ENCODE measurements around the gene HEXIM2.
"Not testable (repeated sequence)": the region's sequence is repeated elsewhere in the genome, so short reads cannot be mapped to it uniquely, and the experiment has no call there.

The HEXIM2 gene

DNA sequence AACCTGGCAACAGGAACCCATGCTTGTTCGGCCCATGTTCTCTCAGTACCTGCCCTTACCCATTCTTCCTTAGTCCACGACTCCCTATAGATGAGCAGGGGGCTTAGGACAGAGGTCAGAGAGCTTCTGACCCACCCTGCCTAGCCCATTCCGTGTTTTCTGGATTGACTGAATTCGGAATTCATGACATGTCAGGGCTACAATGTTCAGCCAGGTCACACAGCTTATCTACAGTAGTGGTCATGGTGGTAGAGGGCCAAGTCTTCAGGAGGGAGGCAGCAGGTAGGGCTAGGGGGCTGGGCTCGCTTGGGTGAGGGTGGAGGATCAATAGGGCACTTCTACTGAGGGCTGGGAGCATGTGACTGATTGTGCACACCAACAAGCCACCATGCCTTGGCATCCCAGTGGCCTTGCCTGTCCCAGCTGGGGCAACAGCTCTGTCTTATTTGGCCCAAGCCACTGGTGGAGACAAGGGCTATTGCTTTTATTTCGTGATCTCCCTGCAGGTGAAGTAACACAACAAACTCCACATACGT lies 3.1 kb downstream of the HEXIM2 start:
- DNase-seq (ENCODE audit: insufficient read length, low spot score) (no peak), FAIRE-seq (no peak)

DNA sequence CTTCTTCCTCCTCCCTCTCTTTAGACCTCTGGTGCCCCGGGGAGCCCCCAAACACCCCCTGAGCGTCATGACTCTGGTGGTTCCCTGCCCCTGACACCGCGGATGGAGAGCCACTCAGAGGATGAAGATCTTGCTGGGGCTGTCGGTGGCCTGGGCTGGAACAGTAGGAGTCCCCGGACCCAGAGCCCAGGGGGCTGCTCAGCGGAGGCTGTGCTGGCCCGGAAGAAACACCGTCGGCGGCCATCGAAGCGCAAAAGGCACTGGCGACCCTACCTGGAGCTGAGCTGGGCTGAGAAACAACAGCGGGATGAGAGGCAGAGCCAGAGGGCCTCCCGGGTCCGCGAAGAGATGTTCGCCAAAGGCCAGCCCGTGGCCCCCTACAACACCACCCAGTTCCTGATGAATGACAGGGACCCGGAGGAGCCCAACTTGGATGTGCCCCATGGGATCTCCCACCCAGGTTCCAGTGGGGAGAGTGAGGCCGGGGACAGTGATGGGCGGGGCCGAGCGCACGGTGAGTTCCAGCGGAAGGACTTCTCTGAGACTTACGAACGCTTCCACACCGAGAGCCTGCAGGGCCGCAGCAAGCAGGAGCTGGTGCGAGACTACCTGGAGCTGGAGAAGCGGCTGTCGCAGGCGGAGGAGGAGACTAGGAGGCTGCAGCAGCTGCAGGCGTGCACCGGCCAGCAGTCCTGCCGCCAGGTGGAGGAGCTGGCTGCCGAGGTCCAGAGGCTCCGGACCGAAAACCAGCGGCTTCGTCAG lies 7.5 kb downstream of the HEXIM2 start:
- no peak for FAIRE-seq
- DNase-seq (ENCODE audit: insufficient read length, low spot score) = no peak

DNA sequence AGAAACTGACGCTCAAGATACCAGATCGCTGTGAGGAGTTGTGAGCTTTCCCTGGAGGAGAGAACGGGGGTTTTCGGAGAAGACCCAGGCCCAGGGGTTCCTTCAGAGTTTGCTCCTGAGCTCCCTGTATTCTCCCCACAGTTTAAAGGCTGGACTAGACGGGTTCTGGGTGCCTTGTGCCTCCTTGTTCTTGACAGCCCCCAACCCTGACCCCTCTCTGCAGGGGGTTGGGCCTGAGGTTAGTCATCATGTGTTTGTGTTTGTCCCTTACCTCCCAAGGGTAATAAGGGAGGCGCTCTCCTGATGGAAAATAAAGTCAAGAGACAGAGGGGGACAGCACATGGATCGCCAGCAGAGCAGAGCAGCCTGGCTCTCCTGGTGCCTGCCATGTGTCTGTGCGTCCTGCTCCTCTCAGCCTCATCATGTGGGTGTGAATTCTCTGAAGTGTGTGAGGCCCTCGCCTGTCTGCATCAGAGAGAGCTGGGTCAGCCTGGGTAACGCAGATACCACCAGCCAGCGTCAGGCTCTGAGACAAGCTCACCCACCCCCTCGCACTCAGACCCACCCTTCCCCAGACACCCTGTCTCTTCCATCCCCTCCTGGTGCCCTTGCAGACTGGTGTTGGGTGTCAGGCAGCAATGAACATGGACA lies 8.7 kb downstream of the HEXIM2 start:
- DNase-seq (ENCODE audit: insufficient read length, low spot score) (no peak), FAIRE-seq (no peak)

DNA sequence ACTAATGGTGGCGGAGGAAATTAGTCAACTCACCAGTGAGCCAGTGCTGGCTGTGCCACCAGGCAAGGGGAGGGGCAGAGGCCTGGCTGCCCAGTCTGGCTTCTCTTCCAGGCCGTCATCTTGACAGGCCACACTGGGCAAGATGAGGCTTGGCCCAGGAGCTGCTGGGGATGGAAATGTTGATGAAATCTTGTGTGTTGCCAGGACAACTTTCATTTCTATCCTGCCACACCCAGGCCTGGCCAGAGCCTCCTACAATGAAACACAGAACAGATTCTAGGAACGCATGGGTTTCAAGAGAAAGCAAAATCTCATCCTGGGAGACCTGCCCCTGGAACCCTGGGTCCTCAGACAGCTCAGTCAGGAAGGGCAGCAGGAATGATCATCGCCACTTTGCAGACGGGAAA lies 9.3 kb downstream of the HEXIM2 start:
- FAIRE-seq (no peak), DNase-seq (ENCODE audit: insufficient read length, low spot score) (peak; percentile 88)

DNA sequence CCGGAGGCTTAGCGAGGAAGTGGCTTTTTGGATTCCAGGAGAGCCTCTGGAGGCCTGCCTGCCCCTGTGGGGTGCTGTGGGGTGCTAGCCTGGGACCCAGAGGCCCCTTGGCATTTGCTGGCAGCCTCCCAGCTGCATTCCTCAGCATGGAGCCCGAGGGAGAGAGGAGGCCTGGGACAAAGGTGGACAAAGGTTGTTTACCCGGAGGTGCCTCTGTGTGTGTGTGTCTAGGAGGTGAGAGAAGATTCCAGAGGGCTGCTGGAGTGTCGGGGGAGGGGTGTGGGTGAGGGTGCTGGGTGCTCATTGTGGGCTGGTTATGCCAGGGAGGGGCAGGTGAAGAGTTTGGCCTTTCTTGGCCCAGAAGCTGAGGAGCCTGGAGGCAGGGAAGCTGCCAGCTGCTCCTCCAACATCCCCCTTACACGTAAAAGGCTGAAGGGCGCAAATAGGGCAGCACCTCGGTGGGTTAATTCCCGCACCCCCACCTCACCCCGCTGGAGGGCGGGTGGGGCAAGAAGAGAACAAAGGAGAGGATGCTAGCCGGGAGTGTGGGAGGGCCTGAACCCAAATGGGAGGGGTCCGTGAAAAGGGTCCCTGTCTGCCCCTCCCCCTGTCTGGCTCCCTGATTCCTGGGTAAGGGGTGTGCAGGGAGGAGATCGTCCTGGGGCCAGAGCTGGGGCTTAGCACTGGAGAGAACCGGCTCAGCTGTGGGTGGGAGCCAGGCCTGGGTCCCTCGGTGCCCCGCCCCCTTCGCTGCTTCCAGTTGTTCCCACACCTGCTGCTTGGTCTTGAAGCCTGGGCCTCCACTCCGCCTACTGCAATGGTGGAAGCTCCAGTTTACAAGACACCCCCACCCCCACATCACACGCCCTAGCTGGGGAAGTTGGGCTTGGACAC lies 9.9 kb downstream of the HEXIM2 start:
- peak; percentile 75 for DNase-seq (ENCODE audit: insufficient read length, low spot score)
- no peak for FAIRE-seq

DNA sequence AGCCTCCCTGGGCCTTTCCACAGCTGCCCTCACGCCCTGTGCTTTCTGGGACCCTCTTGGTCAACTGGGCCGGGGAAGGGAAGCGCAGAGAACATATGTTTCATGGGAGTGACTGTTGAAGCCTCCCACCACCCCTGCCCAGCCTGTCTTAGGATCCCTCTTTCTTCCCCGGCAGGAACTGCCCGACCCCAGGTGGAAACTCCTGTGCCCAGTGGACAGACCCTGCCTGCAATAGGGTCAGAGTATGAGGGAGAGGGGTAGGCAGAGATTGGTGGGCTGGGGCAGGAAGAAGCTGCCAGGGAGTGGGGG lies 10.5 kb downstream of the HEXIM2 start:
- FAIRE-seq (no peak), DNase-seq (ENCODE audit: insufficient read length, low spot score) (no peak)

DNA sequence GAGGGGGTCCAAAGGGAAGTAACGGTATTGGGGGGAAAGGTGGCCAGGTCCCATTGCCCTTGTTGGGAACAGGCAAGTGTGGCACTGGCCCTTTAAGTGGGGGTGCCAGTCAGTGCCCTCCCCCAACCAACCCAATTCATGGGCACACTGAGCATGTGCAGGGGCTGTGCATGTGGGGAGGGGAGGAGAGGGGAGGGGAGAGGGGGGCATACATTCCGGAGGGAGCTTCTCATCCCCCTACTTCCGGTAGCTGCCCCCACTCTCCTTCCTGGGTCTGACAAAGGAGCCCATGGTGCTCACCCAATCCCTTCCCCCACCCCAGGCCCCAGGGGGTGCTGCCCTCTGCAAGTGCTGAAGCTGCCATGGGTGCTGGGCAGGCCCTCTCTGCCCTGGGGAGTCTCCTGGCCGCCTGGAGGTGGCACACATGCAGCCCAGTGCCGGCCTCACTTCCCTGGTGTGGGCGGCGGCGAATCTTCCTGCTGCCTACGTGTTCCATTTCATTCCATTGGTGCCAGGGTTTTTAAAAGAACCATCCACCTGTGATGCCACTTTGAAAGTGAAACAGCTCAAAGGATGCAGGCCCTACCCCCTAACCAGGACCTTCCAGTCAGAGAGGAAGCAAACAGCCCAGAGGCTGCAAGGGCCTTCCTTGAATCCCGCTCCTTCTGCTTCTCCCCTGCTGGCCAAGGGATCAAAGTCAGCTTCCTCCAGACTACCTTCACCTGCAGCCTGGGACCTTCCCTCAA lies 11.0 kb downstream of the HEXIM2 start:
- FAIRE-seq (peak; percentile 99), DNase-seq (ENCODE audit: insufficient read length, low spot score) (peak; percentile 97)

DNA sequence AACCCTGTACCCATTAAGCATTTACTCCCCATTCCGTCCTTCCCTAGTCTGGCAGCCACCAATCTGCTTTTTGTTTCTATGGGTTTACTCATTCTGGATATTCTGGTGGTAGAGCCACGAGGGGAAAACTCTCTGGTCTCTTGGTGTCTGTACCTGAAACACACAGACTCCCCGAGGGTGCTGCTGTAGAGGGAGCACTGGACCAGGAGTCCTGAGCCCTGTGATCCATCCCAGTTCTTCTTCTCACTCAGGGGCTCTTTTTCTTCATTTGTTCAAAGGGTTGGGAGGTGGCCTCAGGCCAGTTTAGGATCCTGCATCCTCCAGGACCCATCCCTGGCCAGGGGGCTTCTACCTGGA lies 14.1 kb downstream of the HEXIM2 start:
- DNase-seq (ENCODE audit: insufficient read length, low spot score) (no peak), FAIRE-seq (peak; percentile 16)

DNA sequence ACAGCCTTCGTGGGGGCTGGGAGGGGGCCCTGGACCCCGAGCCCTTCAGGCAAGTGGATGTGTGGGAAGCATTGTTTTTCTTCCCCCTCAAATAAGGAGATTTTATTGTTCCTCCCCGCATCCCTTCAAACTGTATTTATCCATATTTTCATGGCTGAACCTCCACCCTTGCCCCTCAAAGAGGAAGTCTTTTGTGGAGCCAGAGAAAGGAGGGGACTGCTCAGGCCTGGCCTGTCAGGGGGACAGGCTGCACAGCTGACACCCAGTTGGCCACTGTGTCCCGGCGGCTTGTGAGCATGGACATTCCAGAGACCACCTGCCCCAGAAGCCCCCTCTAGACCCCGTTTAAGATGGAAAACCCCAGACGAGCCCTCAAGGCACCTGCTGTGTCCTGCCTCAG lies 15.9 kb downstream of the HEXIM2 start:
- DNase-seq (ENCODE audit: insufficient read length, low spot score) = no peak
- FAIRE-seq = no peak

DNA sequence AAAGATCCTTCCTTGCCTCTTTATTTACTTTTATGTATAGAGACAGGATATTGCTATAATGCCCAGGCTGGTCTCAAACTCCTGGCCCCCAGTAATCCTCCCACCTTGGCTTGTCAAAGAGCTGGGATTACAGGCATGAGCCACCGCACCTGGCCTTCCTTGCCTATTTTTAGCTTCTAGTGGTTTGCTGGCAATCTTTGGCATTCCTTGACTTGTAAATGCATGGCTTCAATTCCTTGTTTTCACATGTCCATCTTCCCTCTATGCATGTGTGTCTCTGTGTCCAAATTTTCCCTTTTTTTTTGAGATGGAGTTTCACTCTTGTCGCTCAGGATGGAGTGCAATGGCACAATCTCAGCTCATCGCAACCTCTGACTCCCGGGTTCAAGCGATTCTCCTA lies 22.5 kb downstream of the HEXIM2 start:
- no peak for DNase-seq (ENCODE audit: insufficient read length, low spot score)
- FAIRE-seq = no peak

DNA sequence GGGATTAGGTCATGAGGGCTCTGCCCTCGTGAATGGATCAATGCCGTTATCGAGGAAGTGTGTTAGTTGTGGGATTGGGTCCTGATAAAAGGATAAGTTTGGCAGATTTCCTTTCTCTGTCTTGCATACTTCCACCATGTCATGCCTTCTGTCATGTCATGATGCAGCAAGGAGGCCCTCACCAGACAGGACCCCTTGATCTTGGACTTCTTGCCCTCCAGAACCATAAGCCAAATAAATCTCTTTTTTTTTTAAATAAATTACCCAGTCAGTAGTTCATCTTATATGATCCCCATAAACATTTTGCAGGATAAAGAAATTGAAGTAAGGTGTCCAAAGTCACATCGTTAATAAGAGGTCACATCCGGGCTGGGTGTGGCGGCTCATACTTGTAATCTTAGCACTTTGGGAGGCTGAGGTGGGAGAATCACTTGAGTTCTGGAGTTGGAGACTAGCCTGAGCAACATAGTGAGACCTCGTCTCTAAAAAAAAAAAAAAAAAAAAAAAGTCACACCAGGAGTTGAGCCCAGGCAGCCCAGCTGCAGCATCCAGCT lies 25.2 kb downstream of the HEXIM2 start:
- DNase-seq (ENCODE audit: insufficient read length, low spot score) (no peak), FAIRE-seq (no peak)

DNA sequence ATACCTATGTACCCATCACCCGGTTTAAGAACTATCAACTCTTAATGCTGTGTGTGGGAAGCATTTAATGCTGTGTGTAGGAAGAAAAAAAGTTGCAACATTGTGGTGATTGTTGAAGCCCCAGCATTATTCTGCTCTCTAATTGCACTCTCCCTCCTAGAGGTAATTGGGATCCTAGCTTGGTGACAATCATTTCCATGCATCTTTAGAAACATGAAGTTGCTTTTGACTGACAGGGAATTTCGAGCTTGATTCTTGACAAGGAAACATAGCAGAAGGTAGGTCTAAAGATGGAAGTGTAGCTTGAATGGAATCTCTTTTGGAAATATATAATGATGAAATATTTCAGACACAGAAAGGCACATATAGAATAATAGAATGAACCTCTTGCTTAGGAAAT lies 27.3 kb downstream of the HEXIM2 start:
- FAIRE-seq = peak; percentile 33
- no peak for DNase-seq (ENCODE audit: insufficient read length, low spot score)

DNA sequence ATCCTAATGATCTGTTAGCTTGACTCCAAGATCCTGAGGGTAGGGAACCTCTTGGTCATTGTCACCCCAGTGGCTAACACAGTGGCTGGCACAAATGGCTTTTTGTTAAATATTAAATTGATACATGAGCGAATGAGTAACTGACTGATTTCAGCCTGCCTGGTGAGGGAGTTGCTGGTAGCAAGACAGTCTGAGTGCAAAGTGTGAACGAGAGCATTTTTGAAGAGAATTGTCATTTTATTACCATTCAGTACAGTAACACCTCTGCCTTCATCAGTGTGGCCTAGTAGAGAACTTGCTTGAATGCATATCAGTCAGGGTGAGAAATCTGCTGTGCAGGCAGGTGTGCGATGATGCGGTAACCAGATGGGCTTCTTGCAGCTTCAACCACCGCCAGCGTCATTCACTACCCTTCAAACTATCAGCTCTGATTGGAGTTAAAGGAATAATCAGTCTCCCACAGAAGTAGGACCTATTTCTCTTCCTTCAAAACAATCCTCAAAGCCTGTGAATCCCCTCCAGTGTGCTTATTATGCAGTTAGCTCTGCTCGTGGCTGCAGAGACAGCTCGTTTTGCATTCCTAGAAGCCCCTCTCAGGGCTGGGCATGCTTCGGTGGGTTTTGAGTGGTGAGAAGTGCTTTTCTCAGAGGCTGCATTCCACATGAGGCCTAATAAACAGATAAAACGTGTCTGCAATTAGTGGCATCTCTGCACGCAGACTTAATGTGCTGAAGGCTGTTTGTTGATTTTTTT lies 29.0 kb downstream of the HEXIM2 start:
- FAIRE-seq = peak; percentile 13
- no peak for DNase-seq (ENCODE audit: insufficient read length, low spot score)

DNA sequence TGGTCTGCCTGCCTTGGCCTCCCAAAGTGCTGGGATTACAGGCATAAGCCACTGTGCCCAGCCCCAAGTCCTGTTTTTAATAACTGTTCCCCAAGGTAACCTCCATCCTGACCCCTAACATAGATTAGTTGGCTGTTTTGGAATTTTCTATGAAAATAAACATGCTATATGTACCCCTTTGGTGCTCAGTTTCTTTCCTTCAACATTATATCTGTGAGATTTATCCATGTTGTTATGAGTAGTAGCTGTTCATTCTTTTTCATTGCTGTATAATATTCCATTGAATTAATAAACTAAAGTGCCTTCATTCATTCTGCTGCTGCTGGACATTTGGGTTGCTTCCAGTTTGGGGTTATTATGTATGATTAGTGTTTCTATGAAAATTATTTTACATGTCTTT lies 33.7 kb downstream of the HEXIM2 start:
- FAIRE-seq = no peak
- DNase-seq (ENCODE audit: insufficient read length, low spot score) = no peak

DNA sequence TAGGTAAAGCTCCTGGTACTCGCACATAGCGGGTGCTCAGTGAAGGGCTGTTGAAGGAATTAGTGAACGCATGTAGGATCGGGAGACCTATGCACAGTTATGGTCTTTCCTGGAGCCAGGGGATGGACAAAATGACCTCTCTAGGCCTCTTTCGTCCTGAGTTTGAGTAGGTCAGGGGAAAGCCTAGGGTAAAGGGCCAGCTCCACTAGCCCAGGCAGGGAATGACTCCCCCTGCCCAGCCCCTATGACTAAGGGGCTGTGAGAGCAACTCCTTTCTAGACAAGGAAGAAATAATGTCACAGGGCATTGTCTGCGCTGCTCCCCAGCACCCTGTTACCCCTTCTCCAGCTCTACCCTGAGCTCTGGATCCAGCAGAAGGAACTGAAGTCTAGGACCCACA lies 35.4 kb downstream of the HEXIM2 start:
- FAIRE-seq = no peak
- DNase-seq (ENCODE audit: insufficient read length, low spot score) = no peak

DNA sequence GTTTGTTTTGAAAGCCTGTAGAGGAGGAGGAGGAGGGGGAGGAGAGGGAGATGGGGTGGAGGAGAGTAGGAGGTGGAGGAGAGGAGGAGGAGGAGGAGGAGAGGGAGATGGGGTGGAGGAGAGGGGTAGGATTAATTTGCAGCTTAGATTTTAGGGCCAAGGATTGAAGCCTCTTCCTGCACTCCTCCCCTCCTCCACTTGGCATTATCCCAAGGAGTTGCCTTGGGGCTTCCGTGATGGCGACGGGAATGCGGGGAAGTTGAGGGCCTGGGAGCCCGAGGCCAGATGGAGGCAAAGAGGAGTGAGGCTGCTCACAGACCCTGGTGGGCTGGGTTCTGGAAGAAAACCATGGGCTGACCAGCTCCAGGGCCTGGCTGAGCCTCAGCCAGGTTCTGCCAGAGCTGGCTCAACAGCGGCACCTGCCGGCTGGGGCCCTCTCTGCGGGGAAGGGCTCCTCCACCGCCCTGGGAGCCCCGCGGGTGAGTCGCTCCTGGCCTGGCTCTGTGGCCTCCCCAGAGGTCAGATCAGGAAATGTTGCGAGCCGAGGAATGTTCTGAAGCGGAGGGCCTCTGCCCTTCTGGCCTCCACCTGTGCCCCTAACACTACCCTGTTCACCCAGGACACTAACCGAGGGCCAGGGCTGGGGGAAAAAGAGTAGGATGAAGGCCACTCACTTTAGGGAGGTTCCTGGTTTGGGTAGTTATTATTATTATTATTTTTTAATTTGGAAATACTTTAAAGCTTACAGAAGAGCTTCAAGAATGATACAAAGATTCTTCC lies 36.1 kb downstream of the HEXIM2 start:
- DNase-seq (ENCODE audit: insufficient read length, low spot score) = peak; percentile 98
- FAIRE-seq = peak; percentile 92

DNA sequence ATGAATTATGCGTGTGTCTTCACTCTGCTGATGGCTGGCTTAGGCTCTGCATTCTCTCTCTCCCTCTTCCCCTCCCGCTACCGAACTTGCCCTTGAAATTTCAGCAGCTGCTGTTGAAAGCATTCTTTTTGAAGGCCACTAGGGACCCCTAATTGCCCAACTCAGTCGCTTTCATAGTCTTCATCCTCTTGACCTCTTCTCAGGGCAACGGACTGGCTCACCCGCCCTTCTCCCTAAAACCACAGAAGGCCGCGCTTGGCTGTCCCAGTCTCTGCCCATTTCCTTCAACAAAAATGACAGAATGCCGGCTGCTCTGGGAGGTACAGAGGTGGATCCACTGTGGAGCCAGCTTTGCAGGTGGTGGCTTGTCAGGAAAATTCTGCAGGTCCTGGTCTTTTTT lies 39.0 kb downstream of the HEXIM2 start:
- DNase-seq (ENCODE audit: insufficient read length, low spot score) = no peak
- no peak for FAIRE-seq

DNA sequence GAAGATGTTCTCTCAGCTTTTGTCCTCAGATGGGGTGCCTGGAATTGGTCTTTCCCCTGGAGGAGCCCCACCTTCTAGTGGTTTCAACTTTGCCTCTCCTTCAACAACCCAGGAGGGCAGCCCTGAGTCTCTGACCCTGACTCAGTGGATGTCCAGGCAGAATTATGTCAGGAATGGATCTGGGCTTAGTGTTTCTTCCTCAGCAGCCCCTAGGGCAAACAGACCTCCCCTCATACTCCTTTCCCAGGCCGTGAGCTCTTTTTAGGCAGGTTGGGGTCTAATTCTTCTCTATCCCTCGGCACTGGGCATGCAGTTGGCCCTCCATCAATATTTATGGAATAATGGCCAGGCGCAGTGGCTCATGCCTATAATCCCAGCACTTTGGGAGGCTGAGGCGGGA lies 39.8 kb downstream of the HEXIM2 start:
- no peak for DNase-seq (ENCODE audit: insufficient read length, low spot score)
- no peak for FAIRE-seq

DNA sequence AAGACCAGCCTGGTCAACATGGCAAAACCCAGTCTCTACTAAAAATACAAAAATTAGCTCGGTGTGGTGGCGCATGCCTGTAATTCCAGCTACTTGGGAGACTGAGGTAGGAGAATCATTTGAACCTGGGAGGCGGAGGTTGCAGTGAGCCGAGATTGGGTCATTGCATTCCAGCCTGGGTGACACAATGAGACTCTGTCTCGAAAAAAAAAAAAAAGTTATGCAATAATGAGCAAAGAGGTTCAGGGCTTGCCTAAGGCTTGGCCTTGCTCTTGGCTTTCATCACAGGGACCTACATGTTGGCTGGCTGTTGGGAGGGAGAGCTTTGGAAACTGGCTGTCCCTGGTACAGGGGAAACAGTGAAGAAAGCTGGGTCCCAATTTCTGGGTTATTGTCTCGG lies 40.2 kb downstream of the HEXIM2 start:
- not testable (repeated sequence) for DNase-seq (ENCODE audit: insufficient read length, low spot score); FAIRE-seq

Measured in HTR-8/SVneo (cell line).